Right atrium auricular region (tissue), 2 donors: ENCODE results near the gene FOXP2. TPM values are rescaled to one million over a fixed set of nuclear protein-coding genes. Genes with fewer than 3 reads are reported as not detected.

Source experiments
- DNase-seq: peaks from one replicate; pipeline ENCODE4 v3.0.0-alpha.2; 2019; ENCODE audit warnings: low spot score
- H3K27ac ChIP-seq, 2 donors: fragments of 200-600 bp; sonication (generic); 1 replicate in 1 of 2; 2 replicates in 1 of 2; pipeline ENCODE4 v1.5.1; 2016 to 2019
- H3K27me3 ChIP-seq, 2 donors: fragments of 200-600 bp; sonication (generic); one replicate each; pipeline versions ENCODE4 v1.5.1 to v1.6.0; 2017 to 2019
- H3K36me3 ChIP-seq: fragments of 200-600 bp; sonication (generic); one replicate; pipeline ENCODE4 v1.5.1; 2016
- H3K4me1 ChIP-seq, 2 donors: fragments of 200-600 bp; sonication (generic); one replicate each; pipeline versions ENCODE4 v1.5.1 to v1.6.0; 2017 to 2019
- H3K4me3 ChIP-seq, 2 donors: fragments of 200-600 bp; sonication (generic); 1 replicate in 1 of 2; 2 replicates in 1 of 2; pipeline ENCODE4 v1.5.1; 2017 to 2019; ENCODE audit warnings: mild to moderate bottlenecking in 1 of 2, moderate library complexity in 1 of 2
- H3K9me3 ChIP-seq, 2 donors: fragments of 200-600 bp; sonication (generic); one replicate each; pipeline ENCODE4 v1.5.1; 2019
- CTCF ChIP-seq, 2 donors: fragments of 200-600 bp; sonication (generic); IDR thresholded peaks; one replicate each; pipeline ENCODE4 v1.5.1; 2019; ENCODE audit warnings: antibody characterized with exemption in 2 of 2
- total RNA-seq, 2 donors: library from RNA; depleted of rRNA; stranded (reverse); fragments of >200 nt; gene quantifications; one replicate each; pipeline ENCODE4 v1.1.0, GENCODE V29; 2016

FOXP2 gene
- total RNA-seq, 2 donors from 2014 or later: 2.0 to 3.8 TPM

- Histone ChIP-seq H3K36me3 (no peaks in the 10 kb centered on the region), H3K4me3 (no peak overlapping the region), H3K9me3 (no peaks in the 10 kb centered on the region), H3K27me3 (no peaks in the 10 kb centered on the region), H3K4me1 (no peaks in the 10 kb centered on the region), H3K27ac (no peak overlapping the region)
- TF ChIP-seq CTCF (IDR thresholded peaks at IDR 0.05): no peak
- DNase-seq: no peak
Observed at GRCh38 chr7:114700247-114700928, 285.8 kb downstream of the FOXP2 start.

- Histone ChIP-seq H3K27ac (no peak overlapping the region), H3K27me3 (no peaks in the 10 kb centered on the region), H3K4me1 (no peaks in the 10 kb centered on the region), H3K9me3 (no peaks in the 10 kb centered on the region), H3K36me3 (no peaks in the 10 kb centered on the region), H3K4me3 (no peak overlapping the region)
- no peak for TF ChIP-seq CTCF (IDR thresholded peaks at IDR 0.05)
- no peak for DNase-seq
Observed at GRCh38 chr7:114703677-114704076, 289.1 kb downstream of the FOXP2 start.

GRCh38 chr7:114708646-114709045 is 294.0 kb downstream of the FOXP2 start:
- no peak for DNase-seq
- no peaks in the 10 kb centered on the region for H3K9me3 ChIP-seq
- no peaks in the 10 kb centered on the region for H3K36me3 ChIP-seq
- H3K27me3 ChIP-seq: no peaks in the 10 kb centered on the region
- H3K27ac ChIP-seq: no peak overlapping the region
- no peak overlapping the region for H3K4me3 ChIP-seq
- no peaks in the 10 kb centered on the region for H3K4me1 ChIP-seq
- no peak for TF ChIP-seq CTCF (IDR thresholded peaks at IDR 0.05)

GRCh38 chr7:114710499-114710898 is 295.9 kb downstream of the FOXP2 start:
- no peaks in the 10 kb centered on the region for H3K36me3 ChIP-seq
- H3K27me3 ChIP-seq: no peaks in the 10 kb centered on the region
- no peak overlapping the region for H3K27ac ChIP-seq
- DNase-seq: no peak
- H3K4me1 ChIP-seq: no peaks in the 10 kb centered on the region
- H3K4me3 ChIP-seq: no peak overlapping the region
- no peak for TF ChIP-seq CTCF (IDR thresholded peaks at IDR 0.05)
- H3K9me3 ChIP-seq: no peaks in the 10 kb centered on the region

- Histone ChIP-seq H3K36me3 (no peaks in the 10 kb centered on the region), H3K27me3 (no peaks in the 10 kb centered on the region), H3K4me3 (no peak overlapping the region), H3K4me1 (no peaks in the 10 kb centered on the region), H3K9me3 (no peaks in the 10 kb centered on the region), H3K27ac (no peak overlapping the region)
- no peak for TF ChIP-seq CTCF (IDR thresholded peaks at IDR 0.05)
- no peak for DNase-seq
Observed at GRCh38 chr7:114711241-114711640, 296.6 kb downstream of the FOXP2 start.

- DNase-seq: no peak
- Histone ChIP-seq H3K27me3 (no peaks in the 10 kb centered on the region), H3K36me3 (no peaks in the 10 kb centered on the region), H3K9me3 (no peaks in the 10 kb centered on the region), H3K27ac (no peak overlapping the region), H3K4me1 (no peaks in the 10 kb centered on the region), H3K4me3 (no peak overlapping the region)
- no peak for TF ChIP-seq CTCF (IDR thresholded peaks at IDR 0.05)
Observed at GRCh38 chr7:114715907-114716306, 301.3 kb downstream of the FOXP2 start.
